H1 (cell line): Measurements from ENCODE around the gene NEDD9. TPM values are rescaled to one million over a fixed set of nuclear protein-coding genes. Genes with fewer than 3 reads are reported as not detected.

Experiments used
- CHD7 ChIP-seq: fragments of 300-600 bp; sonication (generic); IDR thresholded peaks from 2 replicates; pipeline ENCODE4 v1.7.1; 2012; ENCODE audit warnings: low read length, moderate library complexity, mild to moderate bottlenecking, inconsistent platforms; ENCODE audit not compliant: insufficient replicate concordance
- RFX5 ChIP-seq: IDR thresholded peaks from 2 replicates; pipeline ENCODE4 v1.6.1; 2011; ENCODE audit warnings: low read depth, low read length, improper control_type of control experiment, borderline replicate concordance
- polyA plus RNA-seq, 7 experiments: library from polyadenylated mRNA; depleted of rRNA in 3 of 7; stranded (reverse) in 5 of 7; unstranded in 2 of 7; fragments of >200 nt in 5 of 7; fragments of 200-250 nt in 2 of 7; gene quantifications; 1 replicate in 5 of 7; 2 replicates in 1 of 7; 4 replicates in 1 of 7; pipeline versions ENCODE4 v1.2.1 to v1.2.3, GENCODE V29; 2011 to 2013; ENCODE audit warnings: missing spikeins in 2 of 7, mixed read lengths in 2 of 7
- total RNA-seq: library from RNA; stranded (reverse); fragmentation: NEBNext Ultra II Directional; extraction: Animal tissue kit (Norgen Biotek cat#: 25700); gene quantifications from 2 replicates; pipeline ENCODE4 v1.2.1, GENCODE V29; 2021

NEDD9 gene
- total and polyA plus RNA-seq, 2 of the 8 experiments (the other 6 are each of a cell fraction or from before 2014, with no cell fraction given): 3.6 to 12.0 TPM

- TF ChIP-seq CHD7: no peak
- no peak for TF ChIP-seq RFX5
Measured at GRCh38 chr6:11241793-11242201, 9.3 kb upstream of the NEDD9 start (continued).
